Measurements from ENCODE around the gene CTDSPL2. TPM values are rescaled to one million over a fixed set of nuclear protein-coding genes. Genes with fewer than 3 reads are reported as not detected.
"Not testable (repeated sequence)": the region's sequence is repeated elsewhere in the genome, so short reads cannot be mapped to it uniquely, and the experiment has no call there.

Gene CTDSPL2
- total RNA-seq, 1 donor from 2014 or later, result 40.4 TPM

DNA sequence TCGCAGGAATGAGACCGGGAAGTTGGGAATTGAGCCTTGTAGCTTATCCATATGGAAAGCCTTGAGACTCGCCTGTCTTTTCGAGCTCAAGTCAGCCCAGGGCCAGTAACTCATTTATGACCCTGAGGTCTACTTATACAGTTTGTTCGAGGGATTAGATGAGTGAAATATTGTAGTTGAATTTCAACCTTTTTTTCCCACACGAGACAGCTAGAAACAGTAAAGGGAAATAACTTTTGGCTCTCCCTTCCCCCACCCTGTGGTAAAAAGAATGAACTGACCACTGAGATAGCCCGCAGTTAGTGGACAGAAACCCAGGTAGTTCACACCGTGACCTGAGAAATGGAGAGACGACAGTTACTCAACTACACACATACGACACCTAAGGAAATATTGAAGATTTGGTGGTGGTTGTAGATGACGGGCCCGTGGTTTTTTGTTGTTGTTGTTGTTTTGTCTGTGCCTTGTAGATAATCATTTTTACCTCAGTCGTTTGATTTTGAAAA is 110.4 kb downstream of the CTDSPL2 start:
- Histone ChIP-seq H2AFZ (ENCODE audit: low read depth, low read length) (peak overlapping the region; percentile 81), H3K79me2 (ENCODE audit: insufficient read depth, low read length) (peaks cover 68% of the 10 kb centered on the region), H4K20me1 (ENCODE audit: insufficient read depth, low read length) (peaks cover 37% of the 10 kb centered on the region), H3K9me3 (ENCODE audit: insufficient read depth, low read depth, low read length) (no peaks in the 10 kb centered on the region), H3K27me3 (ENCODE audit: insufficient read depth, low read length) (no peaks in the 10 kb centered on the region), H3K4me3 (ENCODE audit: insufficient read depth, low read depth, low read length) (peak overlapping the region; percentile 79), H3K27ac (ENCODE audit: low read depth, low read length) (peak overlapping the region; percentile 97), H3K4me1 (ENCODE audit: insufficient read depth, low read length) (peaks cover 36% of the 10 kb centered on the region), H3K9ac (ENCODE audit: low read length) (peak overlapping the region; percentile 97), H3K36me3 (ENCODE audit: insufficient read depth, low read length) (peaks cover 14% of the 10 kb centered on the region), H3K4me2 (ENCODE audit: low read length) (peak overlapping the region; percentile 89)
- H3K36me3 Mint-ChIP-seq (ENCODE audit: low read depth, unreplicated experiment), result peaks cover 13% of the 10 kb centered on the region
- H3K9me3 Mint-ChIP-seq (ENCODE audit: unreplicated experiment), result no peaks in the 10 kb centered on the region
- no peaks in the 10 kb centered on the region for H3K27me3 Mint-ChIP-seq (ENCODE audit: low read depth, unreplicated experiment)
- peak overlapping the region; percentile 88 for H3K4me3 Mint-ChIP-seq (ENCODE audit: unreplicated experiment)
- H3K4me1 Mint-ChIP-seq (ENCODE audit: low read depth, unreplicated experiment), result peaks cover 31% of the 10 kb centered on the region
- no peak for FAIRE-seq
- TF ChIP-seq, protein P1, sequence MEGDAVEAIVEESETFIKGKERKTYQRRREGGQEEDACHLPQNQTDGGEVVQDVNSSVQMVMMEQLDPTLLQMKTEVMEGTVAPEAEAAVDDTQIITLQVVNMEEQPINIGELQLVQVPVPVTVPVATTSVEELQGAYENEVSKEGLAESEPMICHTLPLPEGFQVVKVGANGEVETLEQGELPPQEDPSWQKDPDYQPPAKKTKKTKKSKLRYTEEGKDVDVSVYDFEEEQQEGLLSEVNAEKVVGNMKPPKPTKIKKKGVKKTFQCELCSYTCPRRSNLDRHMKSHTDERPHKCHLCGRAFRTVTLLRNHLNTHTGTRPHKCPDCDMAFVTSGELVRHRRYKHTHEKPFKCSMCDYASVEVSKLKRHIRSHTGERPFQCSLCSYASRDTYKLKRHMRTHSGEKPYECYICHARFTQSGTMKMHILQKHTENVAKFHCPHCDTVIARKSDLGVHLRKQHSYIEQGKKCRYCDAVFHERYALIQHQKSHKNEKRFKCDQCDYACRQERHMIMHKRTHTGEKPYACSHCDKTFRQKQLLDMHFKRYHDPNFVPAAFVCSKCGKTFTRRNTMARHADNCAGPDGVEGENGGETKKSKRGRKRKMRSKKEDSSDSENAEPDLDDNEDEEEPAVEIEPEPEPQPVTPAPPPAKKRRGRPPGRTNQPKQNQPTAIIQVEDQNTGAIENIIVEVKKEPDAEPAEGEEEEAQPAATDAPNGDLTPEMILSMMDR (IDR thresholded peaks at IDR 0.05; ENCODE audit: insufficient read depth, low read depth, low read length), result no peak
- TF ChIP-seq EZH2 (IDR thresholded peaks at IDR 0.05; ENCODE audit: insufficient read depth, low read length), result no peak
- H3K27ac Mint-ChIP-seq (ENCODE audit: unreplicated experiment), result peak overlapping the region; percentile 30
- peak; percentile 43 for DNase-seq (ENCODE audit: low read depth)

DNA sequence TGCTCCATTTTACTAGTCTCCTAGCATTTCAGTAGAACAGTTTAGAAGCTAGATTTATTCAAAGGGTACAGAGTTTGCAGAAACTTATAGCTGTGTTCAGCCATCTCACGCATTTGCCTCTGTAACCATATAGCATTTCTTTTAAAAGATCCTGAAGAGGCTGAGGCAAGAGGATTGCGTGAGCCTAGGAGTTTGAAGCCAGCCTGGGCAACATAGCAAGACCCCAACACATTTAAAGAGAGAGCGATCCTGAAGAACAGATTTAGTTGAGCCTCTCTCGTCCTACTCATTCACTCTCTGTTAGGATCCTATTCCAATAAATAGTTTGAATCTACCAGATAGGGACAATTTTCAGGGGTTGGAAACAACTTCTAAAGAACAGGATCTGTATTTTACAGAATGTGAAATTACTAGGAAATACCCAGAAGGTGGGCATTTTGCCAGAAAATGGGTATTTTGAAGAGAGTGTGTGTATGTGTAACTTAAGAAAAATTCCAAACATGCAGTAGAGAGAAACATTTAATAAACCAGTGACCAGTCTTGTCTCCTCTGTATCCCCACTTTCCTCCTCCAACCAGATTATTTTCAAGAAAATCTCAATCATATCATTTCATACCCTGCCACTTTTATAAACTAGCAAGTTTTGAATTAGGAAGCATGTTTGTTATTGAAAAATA is 114.0 kb downstream of the CTDSPL2 start:
- Mint-ChIP-seq H3K4me1 (ENCODE audit: low read depth, unreplicated experiment) (peaks cover 33% of the 10 kb centered on the region), H3K9me3 (ENCODE audit: unreplicated experiment) (no peaks in the 10 kb centered on the region), H3K27me3 (ENCODE audit: low read depth, unreplicated experiment) (no peaks in the 10 kb centered on the region), H3K4me3 (ENCODE audit: unreplicated experiment) (peak overlapping the region; percentile 75), H3K27ac (ENCODE audit: unreplicated experiment) (peak overlapping the region; percentile 90), H3K36me3 (ENCODE audit: low read depth, unreplicated experiment) (peaks cover 19% of the 10 kb centered on the region)
- Histone ChIP-seq H3K27ac (ENCODE audit: low read depth, low read length) (peak overlapping the region; percentile 46), H3K4me1 (ENCODE audit: insufficient read depth, low read length) (peaks cover 31% of the 10 kb centered on the region), H3K9ac (ENCODE audit: low read length) (peak overlapping the region; percentile 29), H4K20me1 (ENCODE audit: insufficient read depth, low read length) (peaks cover 68% of the 10 kb centered on the region), H2AFZ (ENCODE audit: low read depth, low read length) (no peak overlapping the region), H3K27me3 (ENCODE audit: insufficient read depth, low read length) (no peaks in the 10 kb centered on the region), H3K79me2 (ENCODE audit: insufficient read depth, low read length) (peaks cover 92% of the 10 kb centered on the region), H3K4me3 (ENCODE audit: insufficient read depth, low read depth, low read length) (peak overlapping the region; percentile 29), H3K36me3 (ENCODE audit: insufficient read depth, low read length) (peaks cover 14% of the 10 kb centered on the region), H3K4me2 (ENCODE audit: low read length) (peak overlapping the region; percentile 71), H3K9me3 (ENCODE audit: insufficient read depth, low read depth, low read length) (no peaks in the 10 kb centered on the region)
- DNase-seq (ENCODE audit: low read depth) (peak; percentile 85), FAIRE-seq (no peak)
- TF ChIP-seq EZH2 (IDR thresholded peaks at IDR 0.05; ENCODE audit: insufficient read depth, low read length), result no peak

DNA sequence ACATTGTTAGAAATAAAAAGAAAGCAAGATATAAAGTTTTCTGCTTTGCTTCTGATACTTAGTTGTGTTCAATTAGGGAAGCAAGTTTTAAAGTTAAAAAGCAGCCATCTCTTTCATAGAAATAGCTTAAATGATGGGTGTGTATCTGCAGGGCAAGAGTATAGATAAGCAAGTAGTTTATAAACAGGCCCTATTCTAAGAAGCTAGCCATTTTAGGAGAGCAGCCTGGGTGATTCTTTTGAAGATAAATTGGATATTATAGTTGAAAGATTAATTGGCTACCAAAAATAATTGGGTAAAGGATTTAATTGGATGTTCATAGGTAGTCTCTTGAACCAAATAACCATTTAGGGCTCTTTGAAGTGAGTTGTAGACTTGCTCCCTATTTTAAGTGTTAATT is 115.2 kb downstream of the CTDSPL2 start:
- FAIRE-seq, result no peak
- no peak overlapping the region for H3K27ac Mint-ChIP-seq (ENCODE audit: unreplicated experiment)
- H3K4me2 ChIP-seq (ENCODE audit: low read length), result peak overlapping the region; percentile 71

DNA sequence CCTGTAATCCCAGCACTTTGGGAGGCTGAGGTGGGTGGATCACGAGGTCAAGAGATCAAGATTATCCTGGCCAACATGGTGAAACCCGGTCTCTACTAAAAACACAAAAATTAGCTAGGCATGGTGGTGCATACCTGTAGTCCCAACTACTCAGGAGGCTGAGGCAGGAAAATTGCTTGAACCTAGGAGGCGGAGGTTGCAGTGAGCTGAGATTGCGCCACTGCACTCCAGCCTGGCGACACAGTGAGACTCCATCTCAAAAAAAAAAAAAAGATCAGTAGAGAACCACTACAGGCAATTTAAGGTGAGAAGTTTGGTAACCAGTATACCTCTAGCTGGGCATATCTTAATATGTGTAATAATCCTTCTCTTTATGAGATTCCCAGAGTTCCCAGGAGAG is 117.3 kb downstream of the CTDSPL2 start:
- H3K4me3 Mint-ChIP-seq (ENCODE audit: unreplicated experiment); H2AFZ ChIP-seq (ENCODE audit: low read depth, low read length); H3K4me2 ChIP-seq (ENCODE audit: low read length); H3K27me3 Mint-ChIP-seq (ENCODE audit: low read depth, unreplicated experiment); H3K9me3 ChIP-seq (ENCODE audit: insufficient read depth, low read depth, low read length); H3K27ac Mint-ChIP-seq (ENCODE audit: unreplicated experiment); H3K9ac ChIP-seq (ENCODE audit: low read length); DNase-seq (ENCODE audit: low read depth); H3K9me3 Mint-ChIP-seq (ENCODE audit: unreplicated experiment); H3K4me3 ChIP-seq (ENCODE audit: insufficient read depth, low read depth, low read length); H3K27me3 ChIP-seq (ENCODE audit: insufficient read depth, low read length); H3K27ac ChIP-seq (ENCODE audit: low read depth, low read length); FAIRE-seq: not testable (repeated sequence)
- H3K36me3 ChIP-seq (ENCODE audit: insufficient read depth, low read length), result peaks cover 21% of the 10 kb centered on the region
- Mint-ChIP-seq H3K36me3 (ENCODE audit: low read depth, unreplicated experiment) (peaks cover 19% of the 10 kb centered on the region), H3K4me1 (ENCODE audit: low read depth, unreplicated experiment) (peaks cover 32% of the 10 kb centered on the region)
- H3K4me1 ChIP-seq (ENCODE audit: insufficient read depth, low read length), result peaks cover 23% of the 10 kb centered on the region
- peaks cover 87% of the 10 kb centered on the region for H4K20me1 ChIP-seq (ENCODE audit: insufficient read depth, low read length)
- peaks cover 98% of the 10 kb centered on the region for H3K79me2 ChIP-seq (ENCODE audit: insufficient read depth, low read length)

More for the DNA sequence above, 115.2 kb downstream of the CTDSPL2 start:
- H3K27me3 ChIP-seq (ENCODE audit: insufficient read depth, low read length), result no peaks in the 10 kb centered on the region
- Mint-ChIP-seq H3K36me3 (ENCODE audit: low read depth, unreplicated experiment) (peaks cover 19% of the 10 kb centered on the region), H3K4me1 (ENCODE audit: low read depth, unreplicated experiment) (peaks cover 35% of the 10 kb centered on the region), H3K4me3 (ENCODE audit: unreplicated experiment) (no peak overlapping the region), H3K9me3 (ENCODE audit: unreplicated experiment) (no peaks in the 10 kb centered on the region), H3K27me3 (ENCODE audit: low read depth, unreplicated experiment) (no peaks in the 10 kb centered on the region)
- no peak overlapping the region for H3K4me3 ChIP-seq (ENCODE audit: insufficient read depth, low read depth, low read length)
- no peak overlapping the region for H3K27ac ChIP-seq (ENCODE audit: low read depth, low read length)
- TF ChIP-seq, protein P1 (IDR thresholded peaks at IDR 0.05; ENCODE audit: insufficient read depth, low read depth, low read length), result no peak
- no peak for TF ChIP-seq EZH2 (IDR thresholded peaks at IDR 0.05; ENCODE audit: insufficient read depth, low read length)
- no peak for DNase-seq (ENCODE audit: low read depth)
- peaks cover 14% of the 10 kb centered on the region for H3K36me3 ChIP-seq (ENCODE audit: insufficient read depth, low read length)
- no peak overlapping the region for H2AFZ ChIP-seq (ENCODE audit: low read depth, low read length)
- peaks cover 79% of the 10 kb centered on the region for H4K20me1 ChIP-seq (ENCODE audit: insufficient read depth, low read length)
- H3K9me3 ChIP-seq (ENCODE audit: insufficient read depth, low read depth, low read length), result no peaks in the 10 kb centered on the region
- H3K4me1 ChIP-seq (ENCODE audit: insufficient read depth, low read length), result peaks cover 31% of the 10 kb centered on the region
- H3K9ac ChIP-seq (ENCODE audit: low read length), result no peak overlapping the region
- peaks cover 98% of the 10 kb centered on the region for H3K79me2 ChIP-seq (ENCODE audit: insufficient read depth, low read length)
